IMR-90 (cell line): ENCODE data around the gene PAK6. TPM values are rescaled to one million over a fixed set of nuclear protein-coding genes. Genes with fewer than 3 reads are reported as not detected.

Experiments used
- ATAC-seq: fragments of 200-7000 bp; cut with Tn5 transposase; 2 replicates; pipeline ENCODE4 v1.9.1; 2020; ENCODE audit warnings: low read depth, mild to moderate bottlenecking, moderate library complexity
- BruUV-seq: library from RNA; stranded (reverse); fragments of 400-500 nt; replicated peaks from 2 replicates; lab custom pipeline; 2021; lab: Mats Ljungman, UMichigan
- CTCF ChIA-PET: fragments of 300-600 bp; formaldehyde crosslinking; extraction: SDS; loops from one replicate; lab custom pipeline; 2021; ENCODE audit warnings: antibody characterized with exemption; lab: Yijun Ruan, JAX
- POLR2A ChIA-PET: fragments of 300-600 bp; sonication (Branson Sonifier 250); formaldehyde crosslinking; loops from one replicate; lab custom pipeline; 2022; ENCODE audit warnings: antibody characterized with exemption; ENCODE audit not compliant: unreplicated experiment; lab: Charles Lee
- DNase-seq: peaks from one replicate; pipeline ENCODE4 v3.0.0; 2013
- H2AFZ ChIP-seq: replicated peaks from 2 replicates; pipeline ENCODE3; 2013; ENCODE audit warnings: low read length, mild to moderate bottlenecking; ENCODE audit not compliant: poor library complexity
- H2AK5ac ChIP-seq: 2 replicates; pipeline ENCODE4 v1.6.1; 2013; ENCODE audit warnings: low read depth, low read length, inconsistent platforms
- H2AK9ac ChIP-seq: replicated peaks from 2 replicates; pipeline ENCODE3; 2013; ENCODE audit warnings: mild to moderate bottlenecking, low read depth, low read length, moderate library complexity; ENCODE audit not compliant: poor library complexity
- H2BK120ac ChIP-seq: 2 replicates; pipeline ENCODE4 v1.6.1; 2013; ENCODE audit warnings: low read depth, low read length, inconsistent platforms
- H2BK15ac ChIP-seq: 3 replicates; pipeline ENCODE4 v1.6.1; 2013; ENCODE audit warnings: low read depth, low read length, inconsistent platforms
- H2BK20ac ChIP-seq: 2 replicates; pipeline ENCODE4 v1.6.1; 2013; ENCODE audit warnings: low read depth, mild to moderate bottlenecking, inconsistent platforms, low read length, moderate library complexity
- H2BK5ac ChIP-seq: 2 replicates; pipeline ENCODE4 v1.6.1; 2013; ENCODE audit warnings: mild to moderate bottlenecking, low read depth, low read length, inconsistent platforms; ENCODE audit not compliant: poor library complexity, severe bottlenecking
- H3K14ac ChIP-seq: replicated peaks from 2 replicates; pipeline ENCODE4 v1.6.1; 2013; ENCODE audit warnings: low read depth, low read length, inconsistent platforms
- H3K18ac ChIP-seq: 2 replicates; pipeline ENCODE4 v1.6.1; 2013; ENCODE audit warnings: low read depth, low read length, control low read depth
- H3K23ac ChIP-seq: 2 replicates; pipeline ENCODE4 v1.6.1; 2013; ENCODE audit warnings: low read depth, low read length, inconsistent platforms
- H3K27ac ChIP-seq: 2 replicates; pipeline ENCODE4 v1.5.1; 2013; ENCODE audit warnings: mild to moderate bottlenecking, control low read depth, low read length; ENCODE audit not compliant: insufficient read depth
- H3K27me3 ChIP-seq: 2 replicates; pipeline ENCODE4 v1.6.1; 2013; ENCODE audit warnings: low read length; ENCODE audit not compliant: control insufficient read depth, insufficient read depth
- H3K36me3 ChIP-seq: 2 replicates; pipeline ENCODE4 v1.6.1; 2013; ENCODE audit warnings: low read length, mixed read lengths; ENCODE audit not compliant: control insufficient read depth, insufficient read depth
- H3K4ac ChIP-seq: 2 replicates; pipeline ENCODE4 v1.6.1; 2013; ENCODE audit warnings: low read depth, low read length, inconsistent platforms
- H3K4me1 ChIP-seq: 2 replicates; pipeline ENCODE4 v1.6.1; 2013; ENCODE audit warnings: low read length, mixed read lengths; ENCODE audit not compliant: control insufficient read depth, insufficient read depth
- H3K4me2 ChIP-seq: 2 replicates; pipeline ENCODE4 v1.6.1; 2013; ENCODE audit warnings: low read depth, mild to moderate bottlenecking, control low read depth, low read length, moderate library complexity
- H3K4me3 ChIP-seq: 2 replicates; pipeline ENCODE4 v1.5.1; 2013; ENCODE audit warnings: low read depth, mild to moderate bottlenecking, control low read depth, low read length, moderate library complexity; ENCODE audit not compliant: insufficient read depth
- H3K56ac ChIP-seq: 2 replicates; pipeline ENCODE4 v1.6.1; 2013; ENCODE audit warnings: low read length, inconsistent platforms; ENCODE audit not compliant: insufficient read depth; ENCODE audit errors: extremely low read depth
- H3K79me1 ChIP-seq, 2 experiments: 2 replicates each; pipeline ENCODE4 v1.6.1; 2013; ENCODE audit warnings: low read length in 2 of 2, inconsistent platforms in 1 of 2, low read depth in 1 of 2
- H3K9ac ChIP-seq: 2 replicates; pipeline ENCODE4 v1.6.1; 2013; ENCODE audit warnings: low read depth, low read length, control low read depth
- H3K9me1 ChIP-seq: 2 replicates; pipeline ENCODE4 v1.6.1; 2013; ENCODE audit warnings: low read length, inconsistent platforms; ENCODE audit not compliant: insufficient read depth
- H3K9me3 ChIP-seq: 2 replicates; pipeline ENCODE4 v1.6.1; 2013; ENCODE audit warnings: low read length; ENCODE audit not compliant: control insufficient read depth, insufficient read depth
- H4K20me1 ChIP-seq: 2 replicates; pipeline ENCODE4 v1.6.1; 2013; ENCODE audit warnings: low read length, inconsistent platforms; ENCODE audit not compliant: insufficient read depth
- H4K5ac ChIP-seq: 2 replicates; pipeline ENCODE4 v1.6.1; 2013; ENCODE audit warnings: mild to moderate bottlenecking, low read depth, low read length, control low read depth
- H4K8ac ChIP-seq, 2 experiments: 2 replicates each; pipeline ENCODE4 v1.6.1; 2013; ENCODE audit warnings: low read depth in 2 of 2, low read length in 2 of 2, control low read depth in 1 of 2, inconsistent platforms in 1 of 2
- H4K91ac ChIP-seq: 2 replicates; pipeline ENCODE4 v1.6.1; 2013; ENCODE audit warnings: low read depth, low read length, inconsistent platforms; ENCODE audit not compliant: insufficient read depth
- CHD1 ChIP-seq: IDR thresholded peaks from 2 replicates; pipeline ENCODE4 v1.6.1; 2012; ENCODE audit warnings: low read depth, low read length, improper control_type of control experiment
- FOS ChIP-seq: fragments of 150-350 bp; IDR thresholded peaks from 2 replicates; pipeline ENCODE4 v1.6.1; 2016; ENCODE audit warnings: low read depth, low read length
- RAD21 ChIP-seq: IDR thresholded peaks from 2 replicates; pipeline ENCODE4 v1.6.1; 2012; ENCODE audit warnings: low read length, improper control_type of control experiment
- SMC3 ChIP-seq: fragments of 150-350 bp; IDR thresholded peaks from 2 replicates; pipeline ENCODE4 v1.6.1; 2016; ENCODE audit warnings: low read depth, mild to moderate bottlenecking, antibody characterized with exemption, low read length, moderate library complexity
- USF2 ChIP-seq: fragments of 150-350 bp; IDR thresholded peaks from 2 replicates; pipeline ENCODE4 v1.6.1; 2017; ENCODE audit warnings: mild to moderate bottlenecking, antibody characterized with exemption, low read length, low read depth
- WGBS, 2 experiments: methylation state at CpG; one replicate each; pipeline versions ENCODE4 v1.1.5 to v1.1.7; 2013; ENCODE audit warnings: missing lambda C conversion rate in 2 of 2; ENCODE audit not compliant: insufficient read length in 1 of 2; ENCODE audit errors: extremely low coverage in 2 of 2; 5-methylcytosine and 5-hydroxymethylcytosine counted together
- dilution Hi-C: fragments of 300-500 bp; cut with HindIII; formaldehyde crosslinking; loops from one replicate; pipeline ENCODE4 v1.14.3; 2018; ENCODE audit warnings: low sequenced_read_pairs; ENCODE audit not compliant: unreplicated experiment
- in situ Hi-C: fragments of 300-500 bp; cut with MboI; formaldehyde crosslinking; loops from 3 replicates; pipeline ENCODE4 v1.14.3; 2019; ENCODE audit warnings: low sequenced_read_pairs, inconsistent platforms, mixed read lengths
- intact Hi-C: fragments of 100-400 bp; cut with micrococcal nuclease; formaldehyde crosslinking; loops from 2 replicates; pipeline ENCODE4 v1.10.0; 2022
- polyA plus RNA-seq, 3 experiments: library from polyadenylated mRNA; depleted of rRNA; stranded (reverse); fragments of >200 nt; gene quantifications; 2 replicates each; pipeline ENCODE4 v1.2.3, GENCODE V29; 2012; ENCODE audit warnings: low replicate concordance in 1 of 3
- total RNA-seq: library from RNA; depleted of rRNA; stranded (reverse); fragments of >200 nt; gene quantifications from 2 replicates; pipeline ENCODE4 v1.2.3, GENCODE V29; 2012

The PAK6 gene
- total and polyA plus RNA-seq, 2 of the 4 experiments (the other 2 are of a cell fraction) = 0.21 TPM; not detected in 1

- H2BK5ac ChIP-seq = no peak overlapping the region
- no peaks in the 10 kb centered on the region for H3K79me1 ChIP-seq
- no peaks in the 10 kb centered on the region for H4K20me1 ChIP-seq
- CTCF ChIA-PET = no interaction called here
- no peak overlapping the region for H2BK15ac ChIP-seq
- H2BK120ac ChIP-seq = no peak overlapping the region
- H2AK5ac ChIP-seq = no peak overlapping the region
- no peak overlapping the region for H2AK9ac ChIP-seq
- no peaks in the 10 kb centered on the region for H3K9me1 ChIP-seq
- peaks cover 89% of the 10 kb centered on the region for H3K27me3 ChIP-seq
- H3K4me1 ChIP-seq = no peaks in the 10 kb centered on the region
- H4K91ac ChIP-seq = no peak overlapping the region
- BruUV-seq = no TSS peak
- peaks cover 3% of the 10 kb centered on the region for H3K9me3 ChIP-seq
- no peak overlapping the region for H4K5ac ChIP-seq
- dilution Hi-C loops = no loop called here
- DNase-seq (no peak), ATAC-seq (no peak)
- H3K14ac ChIP-seq = no peak overlapping the region
- 93% methylated on average over 7 of the region's 20 CpGs; no CpG with 5 or more reads in 1 of the 2 experiments for WGBS, 2 experiments
- no peak overlapping the region for H3K4me2 ChIP-seq
- peak overlapping the region; percentile 58 for H2AFZ ChIP-seq
- in situ Hi-C loops = no loop called here
- H3K4me3 ChIP-seq = no peak overlapping the region
- H3K56ac ChIP-seq = no peak overlapping the region
- H3K27ac ChIP-seq = no peak overlapping the region
- H3K9ac ChIP-seq = no peak overlapping the region
- no peak overlapping the region for H3K4ac ChIP-seq
- TF ChIP-seq USF2 (no peak), RAD21 (no peak), FOS (no peak), CHD1 (no peak), SMC3 (no peak)
- no peaks in the 10 kb centered on the region for H3K36me3 ChIP-seq
- no peak overlapping the region for H4K8ac ChIP-seq
- no peak overlapping the region for H3K23ac ChIP-seq
- POLR2A ChIA-PET = no interaction called here
- no peak overlapping the region for H3K18ac ChIP-seq
- no peak overlapping the region for H2BK20ac ChIP-seq
- intact Hi-C loops = no loop called here
These were observed 55.3 kb downstream of the PAK6 start for GRCh38 chr15:40293905-40294895.
